CD4-positive, alpha-beta T cell treated with Interleukin-15 for 1 hour (primary cell): Measurements from ENCODE around the gene FIBIN.
"Not testable (repeated sequence)": the region's sequence is repeated elsewhere in the genome, so short reads cannot be mapped to it uniquely, and the experiment has no call there.

Source experiments
- DNase-seq: peaks from one replicate; pipeline ENCODE4 v3.0.0-alpha.2; 2020

FIBIN gene

DNA sequence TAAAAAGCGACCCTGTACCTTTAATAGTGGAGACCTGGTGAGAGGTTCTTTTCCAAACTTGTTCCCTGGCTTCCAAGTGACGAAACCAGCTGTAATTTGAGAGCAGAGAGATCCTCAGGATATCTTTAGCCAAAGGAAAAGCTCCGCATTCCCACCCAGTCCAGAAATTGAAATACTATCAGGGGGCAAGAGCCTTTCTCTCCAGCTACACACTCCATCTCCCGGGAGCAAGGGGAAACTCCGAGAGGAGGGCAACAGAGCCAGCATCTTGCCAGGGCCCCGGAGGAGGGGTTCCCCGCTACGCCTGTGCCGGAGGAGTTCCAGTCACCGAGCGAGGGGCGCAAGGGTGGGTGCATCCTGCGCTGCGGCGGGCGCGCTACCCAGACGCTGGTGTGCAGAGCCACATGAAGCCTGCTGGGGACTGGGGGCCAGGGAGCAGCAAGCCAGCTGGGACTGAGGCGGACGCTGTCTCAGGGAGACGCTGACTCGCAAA is at the start of gene FIBIN:
Gene FIBIN (plus strand): TSS at position 148 of the 493 bp plus-strand sequence. CDS start 415 bp downstream, outside the sequence.
- no peak for DNase-seq

DNA sequence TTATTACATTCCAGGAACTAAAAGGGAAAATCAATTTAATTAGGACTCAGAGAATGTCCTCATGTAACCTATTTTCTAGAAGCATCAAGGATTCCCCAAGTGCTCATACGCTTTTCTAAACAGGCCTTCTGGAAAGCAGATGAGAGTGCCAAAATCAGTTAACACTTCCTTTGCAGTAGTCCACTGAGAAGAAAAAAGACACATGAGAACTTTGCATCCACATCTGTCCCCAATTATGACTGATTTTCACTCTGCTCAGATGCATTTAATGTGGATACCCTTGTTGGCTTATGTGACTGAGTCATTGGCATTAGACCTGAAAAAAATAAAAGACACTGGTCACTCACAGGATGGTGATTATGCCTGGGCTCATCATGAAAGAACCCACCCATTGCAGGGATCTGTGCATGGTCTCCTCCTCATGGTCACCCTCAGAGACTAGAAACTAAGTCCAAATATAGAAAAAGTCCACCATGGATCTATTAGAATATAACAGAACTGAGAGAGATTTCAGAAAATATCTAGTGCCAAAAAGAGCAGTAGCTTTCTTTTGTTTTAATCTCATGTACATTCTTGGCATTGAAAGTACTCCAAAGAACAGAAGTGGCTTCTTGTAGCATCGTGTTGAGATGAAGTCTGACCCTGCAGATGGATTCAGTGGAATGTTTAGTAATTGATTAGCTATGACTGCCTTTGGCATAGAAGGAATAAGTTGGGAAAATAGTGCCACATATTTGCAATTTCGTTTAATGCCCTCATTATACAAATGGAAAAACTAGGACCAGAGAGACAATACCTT is 48.8 kb upstream of the FIBIN start:
- no peak for DNase-seq

DNA sequence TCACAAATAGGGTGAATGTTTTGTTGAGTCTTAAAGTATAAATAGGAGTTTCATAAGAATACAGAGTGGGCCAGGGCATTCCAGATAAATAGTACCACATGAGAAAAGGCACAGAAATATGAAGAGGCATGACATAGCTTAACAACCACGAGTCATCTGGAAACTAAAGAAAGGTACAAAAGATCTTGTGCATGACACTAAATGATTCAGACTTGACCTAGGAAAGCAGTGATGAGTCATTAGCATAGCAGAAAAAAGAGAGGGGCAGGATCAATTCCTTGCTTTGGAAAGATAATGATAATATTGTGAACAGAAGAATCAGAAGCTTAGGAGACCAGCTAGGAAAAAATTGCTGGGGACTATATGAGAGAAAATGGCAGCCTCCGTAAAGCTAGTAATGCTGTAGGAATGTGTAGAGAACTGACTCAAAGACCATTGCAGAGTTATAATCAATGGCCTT is 47.6 kb upstream of the FIBIN start:
- DNase-seq = no peak

DNA sequence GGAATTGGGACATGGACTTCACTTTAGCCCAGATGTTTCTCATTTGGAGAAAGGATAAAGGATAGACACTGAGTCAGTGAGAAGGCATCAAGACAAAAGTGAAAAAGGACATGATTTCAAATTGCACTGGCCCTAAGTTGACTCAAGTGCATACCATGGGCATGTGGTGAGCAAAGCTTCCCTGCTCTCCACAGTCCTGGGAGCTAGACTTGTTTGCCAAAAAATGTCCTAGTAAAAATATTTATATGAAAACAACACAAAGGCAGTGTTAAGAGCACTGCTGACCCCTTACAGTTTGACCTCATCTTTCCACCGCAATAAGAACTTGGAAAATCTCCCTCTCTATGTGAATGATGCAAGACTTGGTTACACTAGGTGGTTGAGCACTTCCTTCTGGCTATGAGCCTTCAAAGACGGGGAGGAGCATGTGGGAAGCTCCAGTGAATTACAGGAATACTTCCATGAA is 46.5 kb upstream of the FIBIN start:
- DNase-seq = no peak

DNA sequence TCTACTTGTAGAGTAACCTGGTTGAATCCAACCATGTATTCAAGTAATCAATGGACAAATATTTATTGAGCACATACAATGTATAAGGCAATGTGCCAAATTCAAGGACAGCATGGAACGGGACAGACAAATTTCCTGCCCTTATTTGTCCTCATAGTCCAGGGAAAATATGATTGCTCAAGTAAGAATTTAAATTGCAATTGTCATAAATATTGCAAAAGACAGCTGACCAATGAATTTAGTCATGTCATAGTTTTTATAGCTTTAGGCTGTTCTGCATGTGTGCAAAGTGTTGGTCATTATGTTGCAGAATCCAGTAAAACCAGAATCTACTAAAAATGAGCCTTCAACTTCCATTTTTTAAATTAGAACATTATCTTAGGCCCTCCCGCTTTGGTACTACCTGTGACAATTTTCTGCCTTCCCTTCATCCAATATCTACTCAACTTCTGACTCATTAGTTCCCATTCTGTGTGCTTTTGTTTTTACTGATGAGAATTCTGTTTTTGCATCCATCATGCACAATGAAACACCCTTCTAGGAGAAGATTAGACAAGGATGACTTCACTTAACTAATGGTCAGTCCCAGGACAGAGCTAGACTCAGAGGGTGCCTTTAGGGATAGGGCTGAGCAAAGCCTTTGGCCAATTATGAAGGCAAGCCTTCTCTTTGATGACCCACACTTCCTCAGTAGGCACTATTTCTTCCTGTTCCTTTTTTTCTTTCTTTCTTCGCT is 45.8 kb upstream of the FIBIN start:
- no peak for DNase-seq

DNA sequence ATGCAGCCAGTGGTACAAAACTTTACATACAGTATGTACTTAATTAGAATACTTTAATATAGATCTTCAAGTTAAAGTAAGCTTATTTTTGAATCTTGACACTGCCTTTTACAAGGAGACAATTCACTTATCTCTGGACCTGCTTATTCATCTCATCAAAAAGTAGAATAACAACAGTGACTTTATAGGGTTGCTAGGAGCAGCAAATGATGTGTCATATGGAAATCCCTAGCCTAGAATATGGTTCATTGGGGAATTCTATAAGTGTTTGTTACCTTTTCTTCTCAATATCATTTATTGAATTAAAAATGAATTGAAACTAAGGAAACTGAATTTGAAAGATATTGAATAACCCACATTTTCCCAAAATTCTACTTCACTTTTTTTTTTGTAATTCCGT is 45.0 kb upstream of the FIBIN start:
- no peak for DNase-seq

DNA sequence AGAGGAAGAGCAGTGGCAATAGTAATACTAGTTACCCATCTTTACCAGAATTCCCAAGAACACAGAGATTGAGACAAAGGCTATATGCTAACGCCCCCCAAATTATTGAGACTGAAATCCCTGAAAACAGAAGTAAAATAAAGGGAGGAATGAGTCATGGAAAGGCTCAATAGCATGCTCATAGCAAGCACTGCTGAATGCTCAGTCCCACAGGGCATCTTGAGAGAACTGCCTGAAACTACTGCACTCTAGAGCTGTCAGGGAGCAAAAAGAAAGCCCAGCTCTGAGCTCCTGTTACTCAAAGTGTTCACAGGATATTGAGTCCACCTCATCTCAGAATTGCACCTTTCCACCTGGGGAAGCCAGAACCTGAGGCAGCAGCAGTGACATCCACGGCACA is 44.1 kb upstream of the FIBIN start:
- no peak for DNase-seq

DNA sequence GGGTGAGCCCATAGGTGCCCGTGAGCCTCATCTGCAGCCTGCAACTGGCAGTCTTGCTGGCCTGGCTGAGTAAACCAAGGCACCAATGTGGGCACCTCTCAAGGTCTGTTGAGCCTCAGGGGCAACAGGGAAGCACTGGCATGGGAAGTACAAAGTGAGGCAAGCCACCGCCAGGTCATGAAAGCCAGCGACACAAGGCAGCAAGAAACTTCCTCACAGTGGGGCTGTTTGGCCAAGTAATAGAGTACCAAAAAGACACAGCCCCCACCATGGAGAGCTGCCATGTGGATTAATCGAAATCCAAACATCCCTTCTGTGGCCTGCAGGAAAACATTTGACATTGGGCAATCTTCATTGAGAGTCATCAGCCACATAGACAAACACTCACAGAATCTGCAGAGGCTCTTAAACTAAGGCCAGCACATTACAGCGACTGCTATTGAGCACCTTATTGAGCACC is 43.6 kb upstream of the FIBIN start:
- no peak for DNase-seq

DNA sequence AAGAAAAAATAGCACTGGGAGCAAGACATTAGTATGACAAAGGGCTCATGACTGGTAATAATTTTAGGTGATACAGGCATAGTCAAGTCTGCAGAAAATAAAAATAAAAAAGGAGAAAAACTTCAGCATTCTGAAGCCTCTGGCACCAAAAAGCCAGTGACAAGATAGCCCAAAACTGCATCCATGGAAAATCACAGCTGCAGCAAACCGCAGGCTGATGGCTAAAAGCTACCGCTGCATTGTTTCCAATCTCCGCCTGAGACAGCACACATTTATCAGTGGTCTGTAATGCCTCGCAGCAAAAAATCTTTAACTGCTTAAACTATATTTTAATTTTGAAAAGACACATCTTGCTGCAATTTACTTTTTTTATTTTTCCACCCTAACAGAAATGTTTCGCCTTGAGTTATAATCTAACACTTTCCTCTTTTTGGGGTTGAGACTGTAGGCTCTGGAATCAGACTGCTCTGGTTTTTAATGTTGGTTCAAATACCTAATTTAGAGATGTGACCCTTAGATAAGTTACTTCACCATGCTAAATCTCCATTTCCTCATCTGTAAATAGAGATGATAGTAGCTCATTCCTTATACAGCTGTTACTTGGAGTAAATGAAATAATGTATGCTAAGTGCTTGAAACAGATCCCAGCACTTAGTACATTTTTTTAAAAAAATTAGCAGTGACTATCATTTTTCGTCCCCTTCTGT is 42.0 kb upstream of the FIBIN start:
- no peak for DNase-seq

DNA sequence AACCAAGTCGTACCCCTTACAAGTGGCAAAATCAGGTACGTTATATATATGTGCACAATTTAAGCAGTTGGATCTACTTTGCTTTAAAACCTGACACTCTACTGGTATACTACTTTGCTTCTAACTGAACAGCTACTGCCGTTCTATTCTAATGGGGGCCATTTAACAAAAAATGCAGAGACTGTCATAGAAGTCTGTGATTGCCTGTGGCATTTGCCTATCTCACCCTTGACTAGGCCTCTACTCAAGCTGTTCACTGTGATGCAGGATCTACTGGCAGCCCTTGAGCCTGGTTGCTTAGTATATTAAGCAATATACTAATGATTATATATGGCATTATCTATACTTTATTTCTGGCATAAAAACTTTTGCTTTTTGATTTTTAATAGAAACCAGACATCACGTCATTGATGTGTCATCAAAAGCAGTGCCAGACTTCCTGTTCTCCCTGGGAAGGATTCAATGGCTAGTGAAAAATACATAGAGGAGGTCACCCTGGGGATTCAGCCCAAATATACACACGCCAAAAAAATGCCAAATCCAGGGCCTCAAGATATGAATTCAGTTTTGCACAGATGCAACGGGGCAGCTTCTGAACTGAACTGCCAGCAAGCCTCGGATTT is 40.0 kb upstream of the FIBIN start:
- DNase-seq = no peak

DNA sequence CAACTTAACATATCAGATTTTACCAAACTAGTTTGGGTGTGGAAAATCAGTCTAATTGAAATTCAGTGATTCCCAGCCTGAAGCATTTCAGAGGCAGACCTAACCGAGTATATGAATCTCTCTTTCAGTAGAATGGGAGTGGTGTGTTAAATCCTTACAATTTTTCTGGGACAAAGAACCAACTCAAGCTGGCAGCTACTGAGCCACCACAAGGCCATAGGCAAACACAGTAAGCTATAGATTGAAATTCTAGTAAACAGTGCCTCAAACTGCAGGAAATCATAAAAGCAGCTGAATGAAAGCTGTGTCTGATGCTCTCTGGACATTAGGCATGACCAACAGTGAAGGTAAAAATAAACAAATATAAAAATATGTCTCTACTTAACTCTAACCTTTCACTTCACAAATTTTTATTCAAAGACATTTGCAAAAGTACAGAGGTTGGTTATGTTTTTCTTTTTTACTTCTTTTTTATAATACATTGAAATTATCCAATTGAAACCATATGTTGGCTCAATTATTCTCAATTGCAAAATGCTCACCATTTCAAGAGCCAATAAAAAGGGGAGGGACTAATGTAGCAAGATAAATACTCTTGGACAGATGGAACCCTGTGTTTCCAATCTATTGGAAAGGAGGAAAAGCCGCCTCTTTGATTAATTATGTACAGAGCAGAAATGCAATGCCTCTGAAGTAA is 35.8 kb upstream of the FIBIN start:
- DNase-seq = no peak

DNA sequence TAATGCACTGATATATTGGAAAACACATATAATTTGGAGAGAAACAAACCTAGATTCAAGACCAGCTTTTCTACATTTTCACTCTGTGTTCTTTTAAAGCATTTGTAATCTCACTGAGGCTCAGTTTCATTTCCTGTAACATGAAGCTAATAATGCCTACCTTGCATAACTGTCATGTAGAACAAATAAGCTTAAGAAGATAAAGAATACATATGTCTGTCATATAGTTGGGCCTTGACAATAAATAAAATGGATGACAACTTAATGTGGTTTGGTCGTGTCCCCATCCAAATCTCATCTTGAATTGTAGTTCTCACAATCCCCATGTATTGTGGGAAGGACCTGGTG is 35.2 kb upstream of the FIBIN start:
- no peak for DNase-seq

DNA sequence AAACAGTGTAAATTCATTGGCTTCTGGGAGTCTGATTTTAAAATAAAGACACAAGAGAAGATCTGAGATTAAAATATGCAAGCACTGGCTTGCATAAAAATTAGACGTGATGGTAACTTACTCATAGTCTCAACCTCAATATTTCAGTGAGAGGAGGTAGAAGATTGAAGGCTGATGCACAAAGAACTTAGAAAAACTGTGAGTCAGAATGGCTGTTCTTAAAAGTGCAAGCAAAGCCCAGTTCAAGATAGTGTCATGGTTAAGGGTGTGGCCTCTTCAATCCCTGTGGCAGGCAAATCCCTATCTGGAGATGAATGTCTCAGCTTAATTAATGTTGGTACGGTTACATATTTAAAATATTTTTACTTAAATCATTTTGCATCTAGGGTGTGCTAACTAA is 33.6 kb upstream of the FIBIN start:
- no peak for DNase-seq

DNA sequence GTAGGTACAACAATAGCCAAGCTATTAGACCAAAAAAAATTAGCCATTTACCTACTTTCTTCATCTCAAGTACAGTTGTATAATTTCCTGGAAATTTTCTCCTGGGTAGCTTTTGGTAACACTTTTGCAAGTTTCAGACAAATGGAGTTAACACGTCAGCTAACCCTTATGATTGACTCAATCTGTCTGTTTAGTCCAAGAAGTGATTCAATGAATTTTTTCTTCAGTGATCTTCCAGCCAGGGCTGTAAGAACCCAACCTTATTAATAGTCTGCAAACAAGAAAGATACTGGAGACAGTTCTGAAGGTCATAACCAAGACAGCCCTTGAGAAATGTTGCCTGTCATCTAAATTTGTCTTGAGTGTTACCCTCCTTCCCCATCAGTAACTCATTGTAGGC is 30.1 kb upstream of the FIBIN start:
- no peak for DNase-seq

DNA sequence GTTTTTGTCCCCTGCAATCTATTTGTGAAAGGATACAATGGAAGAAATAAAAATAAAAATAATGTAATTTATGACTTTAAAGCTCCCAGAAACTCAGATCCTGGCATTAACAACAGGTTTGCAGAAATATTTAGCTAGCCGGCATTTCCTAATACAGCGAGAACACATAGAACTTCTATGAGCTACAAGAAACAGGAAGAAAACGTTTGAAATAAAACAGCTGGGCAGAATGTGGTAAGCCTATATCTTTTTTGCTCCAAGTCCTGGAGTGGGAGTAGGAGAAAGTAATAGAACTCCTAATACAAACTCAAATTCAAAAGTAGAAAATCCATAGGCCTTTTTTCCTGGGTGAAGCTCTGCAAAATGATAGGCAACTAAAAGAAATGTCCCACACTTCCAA is 29.6 kb upstream of the FIBIN start:
- DNase-seq = no peak

DNA sequence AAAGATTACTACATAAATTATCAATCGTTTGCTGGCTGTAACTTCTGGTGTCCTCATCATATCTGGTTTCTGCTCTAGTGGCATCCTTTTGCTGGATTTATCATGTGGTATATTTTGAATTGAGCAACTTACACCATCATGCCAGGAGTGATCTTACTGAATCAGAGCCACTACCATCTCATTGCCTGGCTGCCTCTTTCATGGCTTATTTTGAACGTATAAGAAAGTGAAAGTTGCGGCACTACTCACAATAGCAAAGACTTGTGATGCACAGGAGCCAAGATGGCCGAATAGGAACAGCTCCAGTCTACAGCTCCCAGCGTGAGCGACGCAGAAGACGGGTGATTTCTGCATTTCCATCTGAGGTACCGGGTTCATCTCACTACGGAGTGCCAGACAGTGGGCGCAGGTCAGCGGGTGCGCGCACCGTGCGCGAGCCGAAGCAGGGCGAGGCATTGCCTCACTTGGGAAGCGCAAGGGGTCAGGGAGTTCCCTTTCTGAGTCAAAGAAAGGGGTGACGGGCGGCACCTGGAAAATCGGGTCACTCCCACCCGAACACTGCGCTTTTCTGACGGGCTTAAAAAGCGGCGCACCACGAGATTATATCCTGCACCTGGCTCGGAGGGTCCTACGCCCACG is 28.9 kb upstream of the FIBIN start:
- DNase-seq = not testable (repeated sequence)

DNA sequence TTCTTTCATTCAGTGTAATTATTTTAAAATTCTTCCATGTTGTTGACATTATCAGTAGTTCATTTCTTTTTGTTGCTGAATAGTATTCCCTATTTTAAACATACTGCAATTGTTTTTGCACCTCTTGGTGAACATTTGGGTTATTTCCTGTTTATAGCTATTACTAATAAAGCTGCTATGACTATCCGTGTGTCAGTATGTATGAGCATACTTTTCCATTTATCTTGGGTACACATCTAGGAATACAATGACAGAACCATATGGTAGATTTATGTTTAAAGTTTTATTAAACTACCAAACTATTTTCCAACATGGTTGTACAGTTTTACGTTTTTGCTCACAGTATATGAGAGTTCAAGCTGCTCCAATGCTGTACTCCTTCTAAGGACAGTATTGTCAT is 22.0 kb upstream of the FIBIN start:
- no peak for DNase-seq

DNA sequence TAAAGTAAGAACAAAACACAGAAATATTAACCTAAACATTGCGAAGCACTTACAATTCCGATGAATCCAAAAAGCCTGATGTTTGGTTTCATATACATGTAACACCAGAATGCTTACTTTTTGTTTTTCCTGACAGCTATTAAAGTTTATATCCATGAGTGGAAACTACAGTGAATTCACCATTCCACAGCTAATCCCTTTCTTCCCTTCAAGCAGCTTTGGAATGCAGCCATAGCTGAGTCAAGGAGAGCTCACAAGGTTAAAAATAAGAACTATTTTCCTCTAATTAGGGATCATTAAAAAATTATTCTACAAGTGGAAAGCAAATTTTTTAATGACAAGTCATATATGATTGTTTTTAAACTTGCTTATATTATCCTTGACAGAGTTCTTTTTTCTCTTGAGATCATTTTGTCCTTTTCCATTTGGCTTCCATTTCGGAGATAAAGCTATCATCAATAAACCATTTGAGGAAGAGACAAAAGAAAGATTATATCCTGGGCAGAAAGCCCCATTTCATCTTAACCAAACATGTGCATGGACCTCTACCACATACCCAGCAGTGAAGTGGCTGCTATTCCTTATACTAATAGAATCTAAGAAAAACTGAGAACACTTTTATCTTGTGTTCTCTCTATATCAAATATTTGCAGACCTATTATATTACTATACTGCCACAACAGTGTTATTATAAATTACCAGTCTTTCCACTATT is 19.7 kb upstream of the FIBIN start:
- DNase-seq = no peak

DNA sequence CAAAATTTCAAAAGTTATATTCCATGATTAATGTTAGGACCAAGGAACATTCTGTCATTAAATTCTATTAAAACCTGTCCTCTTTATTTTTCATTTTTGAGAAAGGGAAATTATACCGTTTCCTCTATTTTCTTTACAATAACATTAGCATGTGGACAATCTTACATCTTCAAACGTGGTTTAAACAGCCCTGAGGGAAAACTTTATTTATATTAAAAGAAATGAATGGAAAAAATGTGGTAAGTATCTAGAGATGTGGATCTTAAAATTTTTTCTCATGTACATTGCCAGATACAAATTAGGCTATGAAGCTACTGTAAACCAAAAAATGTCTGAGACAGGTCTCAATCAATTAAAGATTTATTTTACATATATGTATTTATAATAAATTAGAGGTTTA is 18.9 kb upstream of the FIBIN start:
- DNase-seq = no peak

DNA sequence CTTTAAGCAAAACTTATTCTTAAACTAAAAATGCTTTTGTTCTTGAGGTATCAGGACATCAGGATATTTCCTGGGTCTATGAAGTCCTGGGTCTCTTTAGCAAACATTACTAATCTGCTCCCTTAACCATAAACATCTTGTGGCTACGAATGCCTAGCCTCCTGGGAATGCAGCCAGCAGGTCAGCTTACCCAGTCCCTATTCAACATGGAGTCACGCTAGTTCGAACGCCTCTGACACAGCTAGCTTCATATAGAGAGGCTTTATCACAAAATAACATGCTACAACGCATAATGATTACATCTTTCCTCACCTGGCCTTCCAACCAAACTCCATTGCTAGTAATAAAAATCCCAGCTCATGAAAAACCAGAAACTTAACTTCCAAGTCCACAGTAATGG is 17.5 kb upstream of the FIBIN start:
- no peak for DNase-seq

DNA sequence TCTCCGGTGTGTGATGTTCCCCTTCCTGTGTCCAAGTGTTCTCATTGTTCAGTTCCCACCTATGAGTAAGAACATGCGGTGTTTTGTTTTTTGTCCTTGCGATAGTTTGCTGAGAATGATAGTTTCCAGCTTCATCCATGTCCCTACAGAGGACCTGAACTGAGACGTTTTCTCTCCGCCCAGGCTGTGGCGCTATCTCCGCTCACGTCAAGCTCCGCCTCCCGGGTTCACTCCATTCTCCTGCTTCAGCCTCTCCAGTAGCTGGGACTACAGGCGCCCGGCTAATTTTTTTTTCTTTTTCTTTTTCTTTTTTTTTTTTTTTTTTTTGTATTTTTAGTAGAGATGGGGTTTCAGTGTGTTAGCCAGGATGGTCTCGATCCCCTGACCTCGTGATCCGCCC is 16.7 kb upstream of the FIBIN start:
- DNase-seq = not testable (repeated sequence)
